LNCAP (cell line): Measurements from ENCODE around the gene VRK1.

Source experiments
- CTCF ChIP-seq: fragments of 450-650 bp; IDR thresholded peaks from 2 replicates; pipeline ENCODE4 v1.5.1; 2017; ENCODE audit warnings: mild to moderate bottlenecking

Gene VRK1

GRCh38 chr14:96926001-96926400 lies 128.8 kb downstream of the VRK1 start:
- no peak for TF ChIP-seq CTCF

GRCh38 chr14:96928779-96929380 lies 131.7 kb downstream of the VRK1 start:
- no peak for TF ChIP-seq CTCF

- no peak for TF ChIP-seq CTCF
These were observed 132.8 kb downstream of the VRK1 start for GRCh38 chr14:96929950-96930349.

GRCh38 chr14:96930526-96930925 lies 133.3 kb downstream of the VRK1 start:
- no peak for TF ChIP-seq CTCF
